GM12878 (cell line): ENCODE results near the gene ATG9B. TPM values are rescaled to one million over a fixed set of nuclear protein-coding genes. Genes with fewer than 3 reads are reported as not detected.

Source experiments
- ATAC-seq: fragments of 200-7000 bp; cut with Tn5 transposase; 3 replicates; pipeline ENCODE4 v1.9.1; 2020; ENCODE audit warnings: mild to moderate bottlenecking, moderate library complexity
- BruUV-seq: library from RNA; stranded (reverse); fragments of 400-500 nt; replicated peaks from 2 replicates; lab custom pipeline; 2021; lab: Mats Ljungman, UMichigan
- CTCF ChIA-PET: fragments of 300-600 bp; sonication (Branson Sonifier 250); formaldehyde crosslinking; extraction: SDS; loops from one replicate; lab custom pipeline; 2021; ENCODE audit warnings: inconsistent platforms; lab: Yijun Ruan, JAX
- POLR2A ChIA-PET: fragments of 350-600 bp; formaldehyde crosslinking; extraction: SDS; loops from one replicate; lab custom pipeline; 2021; ENCODE audit warnings: inconsistent platforms; lab: Charles Lee
- RAD21 ChIA-PET: fragments of 300-600 bp; sonication (Branson Sonifier 250); formaldehyde crosslinking; loops from one replicate; lab custom pipeline; 2023; ENCODE audit warnings: antibody characterized with exemption; ENCODE audit not compliant: unreplicated experiment; lab: Charles Lee
- SMC1A ChIA-PET: fragments of 300-600 bp; sonication (Branson Sonifier 250); formaldehyde crosslinking; loops from one replicate; lab custom pipeline; 2023; ENCODE audit not compliant: unreplicated experiment, uncharacterized antibody; lab: Charles Lee
- DNase-seq: peaks from one replicate; pipeline ENCODE4 v3.0.0-alpha.2; 2011; ENCODE audit warnings: low read depth, low spot score
- FAIRE-seq: peaks from 3 replicates; lab custom pipeline; 2011; peaks lifted over from hg19 to GRCh38; lab: Jason Lieb, UNC
- H2AFZ ChIP-seq: 2 replicates; pipeline ENCODE4 v1.6.0; 2011; ENCODE audit warnings: low read depth, low read length, control low read depth; ENCODE audit not compliant: control insufficient read depth
- H3K27ac ChIP-seq: 2 replicates; pipeline ENCODE4 v1.5.1; 2011; ENCODE audit warnings: control low read depth; ENCODE audit not compliant: control insufficient read depth, insufficient read depth
- H3K27me3 ChIP-seq, 2 experiments: replicated peaks in 1 of 2; 2 replicates each; pipeline versions ENCODE4 v1.6.0 to v1.6.1; 2011; ENCODE audit warnings: low read length in 1 of 2; ENCODE audit not compliant: control insufficient read depth in 2 of 2, insufficient read depth in 2 of 2
- H3K36me3 ChIP-seq, 2 experiments: 2 replicates each; pipeline ENCODE4 v1.5.1; 2011; ENCODE audit warnings: low read length in 1 of 2; ENCODE audit not compliant: control insufficient read depth in 2 of 2, insufficient read depth in 2 of 2
- H3K4me1 ChIP-seq: 2 replicates; pipeline ENCODE4 v1.6.1; 2011; ENCODE audit warnings: mild to moderate bottlenecking, low read length, moderate library complexity, mixed read lengths; ENCODE audit not compliant: control insufficient read depth, insufficient read depth
- H3K4me2 ChIP-seq: 2 replicates; pipeline ENCODE4 v1.6.0; 2011; ENCODE audit warnings: control low read depth; ENCODE audit not compliant: control insufficient read depth, insufficient read depth
- H3K4me3 ChIP-seq: fragments of 200-600 bp; sonication (generic); 2 replicates; pipeline ENCODE4 v1.5.1; 2016
- H3K79me2 ChIP-seq: 2 replicates; pipeline ENCODE4 v1.6.0; 2011; ENCODE audit warnings: low read length; ENCODE audit not compliant: control insufficient read depth, insufficient read depth
- H3K9ac ChIP-seq: 2 replicates; pipeline ENCODE4 v1.8.0; 2011; ENCODE audit warnings: low read length, control low read depth, mixed read lengths; ENCODE audit not compliant: control insufficient read depth, insufficient read depth
- H3K9me3 ChIP-seq: replicated peaks from 3 replicates; pipeline ENCODE4 v1.5.1; 2011; ENCODE audit warnings: mild to moderate bottlenecking, low read length; ENCODE audit not compliant: control insufficient read depth, insufficient read depth
- H4K20me1 ChIP-seq: 2 replicates; pipeline ENCODE4 v1.6.0; 2011; ENCODE audit not compliant: control insufficient read depth, insufficient read depth
- BCL11A ChIP-seq: IDR thresholded peaks from 2 replicates; pipeline ENCODE4 v1.6.1; 2011; ENCODE audit warnings: low read depth, low read length
- CHD1 ChIP-seq: IDR thresholded peaks from 2 replicates; pipeline ENCODE4 v1.6.1; 2012; ENCODE audit warnings: low read depth, low read length, improper control_type of control experiment
- GATAD2B ChIP-seq: fragments of 450-650 bp; conservative IDR thresholded peaks from 2 replicates; pipeline ENCODE4 v1.6.1; 2017; ENCODE audit warnings: low read depth, mild to moderate bottlenecking, moderate library complexity
- HDGF ChIP-seq: fragments of 450-650 bp; IDR thresholded peaks from 2 replicates; pipeline ENCODE4 v1.6.1; 2016; ENCODE audit warnings: antibody characterized with exemption
- JUND ChIP-seq: IDR thresholded peaks from 2 replicates; pipeline ENCODE4 v1.6.1; 2012; ENCODE audit warnings: low read depth, mild to moderate bottlenecking, low read length, improper control_type of control experiment, moderate library complexity
- MXI1 ChIP-seq: fragments of 150-350 bp; IDR thresholded peaks from 2 replicates; pipeline ENCODE4 v1.6.1; 2011; ENCODE audit warnings: low read depth, mild to moderate bottlenecking, inconsistent platforms, low read length, improper control_type of control experiment
- NBN ChIP-seq: fragments of 450-650 bp; IDR thresholded peaks from 2 replicates; pipeline ENCODE4 v1.6.1; 2016
- NFYA ChIP-seq: IDR thresholded peaks from 2 replicates; pipeline ENCODE4 v1.6.1; 2011; ENCODE audit warnings: low read depth, mild to moderate bottlenecking, low read length, improper control_type of control experiment, borderline replicate concordance
- NR2F1 ChIP-seq: fragments of 450-650 bp; conservative IDR thresholded peaks from 2 replicates; pipeline ENCODE4 v1.6.1; 2017; ENCODE audit warnings: mild to moderate bottlenecking
- PAX5 ChIP-seq: IDR thresholded peaks from 2 replicates; pipeline ENCODE4 v1.6.1; 2011; ENCODE audit warnings: low read depth, low read length, borderline replicate concordance
- RFX5 ChIP-seq: IDR thresholded peaks from 2 replicates; pipeline ENCODE4 v1.6.1; 2011; ENCODE audit warnings: low read depth, low read length, improper control_type of control experiment
- TBL1XR1 ChIP-seq: IDR thresholded peaks from 2 replicates; pipeline ENCODE4 v1.6.1; 2012; ENCODE audit warnings: low read depth, low read length, improper control_type of control experiment
- WRNIP1 ChIP-seq: IDR thresholded peaks from 2 replicates; pipeline ENCODE4 v1.6.1; 2011; ENCODE audit warnings: low read depth, low read length, improper control_type of control experiment, borderline replicate concordance
- whole genome bisulfite sequencing: methylation state at CpG from one replicate; pipeline ENCODE4 v1.1.6; 2016; ENCODE audit warnings: low lambda C conversion rate; ENCODE audit not compliant: insufficient replicate concordance, insufficient coverage; ENCODE audit errors: missing lambda C conversion rate; 5-methylcytosine and 5-hydroxymethylcytosine counted together
- in situ Hi-C: fragments of 300-500 bp; cut with MboI; formaldehyde crosslinking; loops from 9 replicates; pipeline ENCODE4 v1.14.3; 2018; ENCODE audit warnings: mixed read lengths
- intact Hi-C: fragments of 100-400 bp; cut with micrococcal nuclease; formaldehyde crosslinking; loops from one replicate; pipeline ENCODE4 v1.14.2; 2022; ENCODE audit not compliant: unreplicated experiment
- polyA plus RNA-seq, 11 experiments: library from polyadenylated mRNA; depleted of rRNA in 4 of 11; unstranded in 6 of 11; stranded (reverse) in 5 of 11; fragments of >200 nt; fragmentation: Nextera tagmentation in 4 of 11; fragmentation: Illumina TruSeq in 1 of 11; extraction: Ambion mirVana in 4 of 11; extraction: Trizol in 1 of 11; gene quantifications; 1 replicate in 1 of 11; 2 replicates in 10 of 11; pipeline versions ENCODE4 v1.2.1 to v1.2.3, GENCODE V29; 2011 to 2016; ENCODE audit warnings: inconsistent platforms in 2 of 11, missing spikeins in 2 of 11, low read depth in 1 of 11
- total RNA-seq, 4 experiments: library from RNA; depleted of rRNA in 3 of 4; stranded (reverse); fragments of >200 nt in 3 of 4; fragmentation: Illumina TruSeq in 1 of 4; extraction: Trizol in 1 of 4; gene quantifications; 2 replicates each; pipeline versions ENCODE4 v1.2.1 to v1.2.3, GENCODE V29; 2013 to 2021
- TF ChIP-seq, protein P1 (sequence below): fragments of 450-650 bp; IDR thresholded peaks from 2 replicates; pipeline ENCODE4 v1.6.1; 2017; ENCODE audit warnings: mild to moderate bottlenecking, moderate library complexity
- TF ChIP-seq, protein P2 (sequence below): IDR thresholded peaks from 2 replicates; pipeline ENCODE4 v1.6.1; 2011; ENCODE audit warnings: low read depth, low read length, improper control_type of control experiment, borderline replicate concordance
- TF ChIP-seq, protein P3 (sequence below): fragments of 450-650 bp; formaldehyde crosslinking; IDR thresholded peaks from 2 replicates; pipeline ENCODE4 v1.4.0; 2020; ENCODE audit warnings: mild to moderate bottlenecking, moderate library complexity

The ATG9B gene
- total and polyA plus RNA-seq, 10 of the 15 experiments (the other 5 are each of a cell fraction or from before 2014, with no cell fraction given): 0.01 to 0.83 (median 0.12) TPM; not detected in 2

DNA sequence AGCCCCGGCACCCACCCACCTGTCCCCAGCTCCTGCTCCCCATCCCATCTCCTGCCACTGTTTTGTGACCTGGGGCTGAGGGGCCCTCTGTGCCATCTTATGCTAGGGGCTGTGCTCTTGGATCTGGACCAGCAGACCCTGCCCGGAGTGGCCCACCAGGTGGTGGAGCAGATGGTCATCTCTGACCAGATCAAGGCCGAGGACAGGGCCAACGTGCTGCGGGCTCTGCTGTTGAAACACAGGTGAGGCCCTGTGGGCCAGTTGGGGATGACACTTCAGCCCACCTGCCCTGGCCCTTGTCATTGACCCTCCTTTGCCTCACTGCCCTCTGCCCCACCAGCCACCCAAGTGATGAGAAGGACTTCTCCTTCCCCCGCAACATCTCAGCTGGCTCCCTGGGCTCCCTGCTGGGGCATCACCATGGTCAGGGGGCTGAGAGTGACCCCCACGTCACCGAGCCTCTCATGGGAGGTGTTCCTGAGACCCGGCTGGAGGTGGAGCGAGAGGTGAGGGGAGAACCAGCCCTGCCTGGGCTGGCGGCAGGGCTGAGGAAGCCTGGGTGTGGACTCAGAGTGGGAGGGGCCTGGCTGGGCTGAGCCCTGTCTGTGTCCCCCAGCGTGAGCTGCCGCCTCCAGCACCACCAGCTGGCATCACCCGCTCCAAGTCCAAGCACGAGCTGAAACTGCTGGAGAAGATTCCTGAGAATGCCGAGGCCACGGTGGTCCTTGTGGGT lies 45.7 kb upstream of the ATG9B start:
- peaks cover 11 to 27% of the 10 kb centered on the region in 2 experiments; a peak in 3 of 4 replicates for H3K36me3 ChIP-seq
- no peak for FAIRE-seq
- TF ChIP-seq JUND (no peak), MXI1 (no peak), TBL1XR1 (no peak), HDGF (no peak), PAX5 (no peak), RFX5 (no peak), NBN (no peak), NR2F1 (no peak), BCL11A (no peak), NFYA (no peak), CHD1 (no peak), WRNIP1 (no peak), GATAD2B (no peak)
- TF ChIP-seq, protein P1, sequence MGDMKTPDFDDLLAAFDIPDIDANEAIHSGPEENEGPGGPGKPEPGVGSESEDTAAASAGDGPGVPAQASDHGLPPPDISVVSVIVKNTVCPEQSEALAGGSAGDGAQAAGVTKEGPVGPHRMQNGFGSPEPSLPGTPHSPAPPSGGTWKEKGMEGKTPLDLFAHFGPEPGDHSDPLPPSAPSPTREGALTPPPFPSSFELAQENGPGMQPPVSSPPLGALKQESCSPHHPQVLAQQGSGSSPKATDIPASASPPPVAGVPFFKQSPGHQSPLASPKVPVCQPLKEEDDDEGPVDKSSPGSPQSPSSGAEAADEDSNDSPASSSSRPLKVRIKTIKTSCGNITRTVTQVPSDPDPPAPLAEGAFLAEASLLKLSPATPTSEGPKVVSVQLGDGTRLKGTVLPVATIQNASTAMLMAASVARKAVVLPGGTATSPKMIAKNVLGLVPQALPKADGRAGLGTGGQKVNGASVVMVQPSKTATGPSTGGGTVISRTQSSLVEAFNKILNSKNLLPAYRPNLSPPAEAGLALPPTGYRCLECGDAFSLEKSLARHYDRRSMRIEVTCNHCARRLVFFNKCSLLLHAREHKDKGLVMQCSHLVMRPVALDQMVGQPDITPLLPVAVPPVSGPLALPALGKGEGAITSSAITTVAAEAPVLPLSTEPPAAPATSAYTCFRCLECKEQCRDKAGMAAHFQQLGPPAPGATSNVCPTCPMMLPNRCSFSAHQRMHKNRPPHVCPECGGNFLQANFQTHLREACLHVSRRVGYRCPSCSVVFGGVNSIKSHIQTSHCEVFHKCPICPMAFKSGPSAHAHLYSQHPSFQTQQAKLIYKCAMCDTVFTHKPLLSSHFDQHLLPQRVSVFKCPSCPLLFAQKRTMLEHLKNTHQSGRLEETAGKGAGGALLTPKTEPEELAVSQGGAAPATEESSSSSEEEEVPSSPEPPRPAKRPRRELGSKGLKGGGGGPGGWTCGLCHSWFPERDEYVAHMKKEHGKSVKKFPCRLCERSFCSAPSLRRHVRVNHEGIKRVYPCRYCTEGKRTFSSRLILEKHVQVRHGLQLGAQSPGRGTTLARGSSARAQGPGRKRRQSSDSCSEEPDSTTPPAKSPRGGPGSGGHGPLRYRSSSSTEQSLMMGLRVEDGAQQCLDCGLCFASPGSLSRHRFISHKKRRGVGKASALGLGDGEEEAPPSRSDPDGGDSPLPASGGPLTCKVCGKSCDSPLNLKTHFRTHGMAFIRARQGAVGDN: no peak
- TF ChIP-seq, protein P2, sequence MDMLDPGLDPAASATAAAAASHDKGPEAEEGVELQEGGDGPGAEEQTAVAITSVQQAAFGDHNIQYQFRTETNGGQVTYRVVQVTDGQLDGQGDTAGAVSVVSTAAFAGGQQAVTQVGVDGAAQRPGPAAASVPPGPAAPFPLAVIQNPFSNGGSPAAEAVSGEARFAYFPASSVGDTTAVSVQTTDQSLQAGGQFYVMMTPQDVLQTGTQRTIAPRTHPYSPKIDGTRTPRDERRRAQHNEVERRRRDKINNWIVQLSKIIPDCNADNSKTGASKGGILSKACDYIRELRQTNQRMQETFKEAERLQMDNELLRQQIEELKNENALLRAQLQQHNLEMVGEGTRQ: no peak
- TF ChIP-seq, protein P3, sequence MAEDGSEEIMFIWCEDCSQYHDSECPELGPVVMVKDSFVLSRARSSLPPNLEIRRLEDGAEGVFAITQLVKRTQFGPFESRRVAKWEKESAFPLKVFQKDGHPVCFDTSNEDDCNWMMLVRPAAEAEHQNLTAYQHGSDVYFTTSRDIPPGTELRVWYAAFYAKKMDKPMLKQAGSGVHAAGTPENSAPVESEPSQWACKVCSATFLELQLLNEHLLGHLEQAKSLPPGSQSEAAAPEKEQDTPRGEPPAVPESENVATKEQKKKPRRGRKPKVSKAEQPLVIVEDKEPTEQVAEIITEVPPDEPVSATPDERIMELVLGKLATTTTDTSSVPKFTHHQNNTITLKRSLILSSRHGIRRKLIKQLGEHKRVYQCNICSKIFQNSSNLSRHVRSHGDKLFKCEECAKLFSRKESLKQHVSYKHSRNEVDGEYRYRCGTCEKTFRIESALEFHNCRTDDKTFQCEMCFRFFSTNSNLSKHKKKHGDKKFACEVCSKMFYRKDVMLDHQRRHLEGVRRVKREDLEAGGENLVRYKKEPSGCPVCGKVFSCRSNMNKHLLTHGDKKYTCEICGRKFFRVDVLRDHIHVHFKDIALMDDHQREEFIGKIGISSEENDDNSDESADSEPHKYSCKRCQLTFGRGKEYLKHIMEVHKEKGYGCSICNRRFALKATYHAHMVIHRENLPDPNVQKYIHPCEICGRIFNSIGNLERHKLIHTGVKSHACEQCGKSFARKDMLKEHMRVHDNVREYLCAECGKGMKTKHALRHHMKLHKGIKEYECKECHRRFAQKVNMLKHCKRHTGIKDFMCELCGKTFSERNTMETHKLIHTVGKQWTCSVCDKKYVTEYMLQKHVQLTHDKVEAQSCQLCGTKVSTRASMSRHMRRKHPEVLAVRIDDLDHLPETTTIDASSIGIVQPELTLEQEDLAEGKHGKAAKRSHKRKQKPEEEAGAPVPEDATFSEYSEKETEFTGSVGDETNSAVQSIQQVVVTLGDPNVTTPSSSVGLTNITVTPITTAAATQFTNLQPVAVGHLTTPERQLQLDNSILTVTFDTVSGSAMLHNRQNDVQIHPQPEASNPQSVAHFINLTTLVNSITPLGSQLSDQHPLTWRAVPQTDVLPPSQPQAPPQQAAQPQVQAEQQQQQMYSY: no peak

More for the DNA sequence above, 45.7 kb upstream of the ATG9B start:
- ChIA-PET CTCF (no interaction called here), SMC1A (no interaction called here), RAD21 (no interaction called here), POLR2A (no interaction called here)
- no peaks in the 10 kb centered on the region for H3K9me3 ChIP-seq
- intact Hi-C loops: no loop called here
- no peak overlapping the region for H2AFZ ChIP-seq
- H3K79me2 ChIP-seq: no peaks in the 10 kb centered on the region
- H4K20me1 ChIP-seq: no peaks in the 10 kb centered on the region
- H3K9ac ChIP-seq: no peak overlapping the region
- no peak overlapping the region for H3K4me2 ChIP-seq
- in situ Hi-C loops: no loop called here
- BruUV-seq: no TSS peak
- DNase-seq (no peak), ATAC-seq (no peak)
- no peak overlapping the region for H3K4me3 ChIP-seq
- H3K27ac ChIP-seq: no peak overlapping the region
- H3K4me1 ChIP-seq: no peaks in the 10 kb centered on the region
- 92% methylated on average over 17 of the region's 17 CpGs for WGBS
- H3K27me3 ChIP-seq: no peaks in the 10 kb centered on the region
